ENCODE results near the gene C1orf52.

The C1orf52 gene

DNA sequence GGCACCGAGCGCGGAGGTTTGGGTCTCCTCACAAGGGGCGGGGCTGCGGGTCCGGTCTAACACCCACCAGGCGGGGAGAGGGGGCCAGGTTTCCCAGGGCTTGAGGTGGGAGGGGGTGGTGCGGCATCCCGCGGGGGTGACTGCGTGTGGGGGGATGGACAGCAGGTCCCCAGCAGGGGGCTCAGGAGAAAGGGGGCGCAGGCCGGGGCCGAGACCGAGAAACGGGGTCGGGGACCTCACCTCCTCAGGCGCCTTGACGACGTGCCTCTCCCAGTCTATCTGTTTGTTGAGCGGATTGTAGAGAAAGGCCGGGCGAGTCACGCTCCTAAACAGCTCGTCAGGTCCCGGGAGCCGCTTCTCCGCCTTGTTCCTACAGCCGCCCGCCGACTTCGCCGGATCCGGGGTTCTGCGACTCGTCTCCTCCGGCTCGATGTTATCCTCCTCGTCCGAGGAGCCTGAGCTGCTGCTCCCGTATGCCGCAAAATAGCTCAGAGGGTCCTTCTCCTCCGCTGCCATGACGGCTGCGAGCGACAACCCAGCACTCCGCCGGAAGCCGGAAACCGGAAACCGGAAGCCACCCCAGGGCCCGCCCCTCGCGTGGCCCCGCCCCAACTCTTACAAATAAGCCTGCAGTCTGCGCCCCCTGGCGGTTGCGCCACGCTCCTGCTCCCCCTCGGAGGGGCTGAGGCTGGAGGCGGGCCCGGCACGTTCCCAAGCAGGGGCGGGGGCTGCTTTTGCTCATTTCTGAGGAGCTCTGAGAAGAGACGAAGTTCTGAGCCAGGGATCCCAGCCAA, at the start of gene C1orf52:
Gene C1orf52 (minus strand): TSS at position 545 of the 794 bp plus-strand sequence. CDS start 29 bp downstream, at position 516.
- DNase-seq = peak; percentile 95

DNA sequence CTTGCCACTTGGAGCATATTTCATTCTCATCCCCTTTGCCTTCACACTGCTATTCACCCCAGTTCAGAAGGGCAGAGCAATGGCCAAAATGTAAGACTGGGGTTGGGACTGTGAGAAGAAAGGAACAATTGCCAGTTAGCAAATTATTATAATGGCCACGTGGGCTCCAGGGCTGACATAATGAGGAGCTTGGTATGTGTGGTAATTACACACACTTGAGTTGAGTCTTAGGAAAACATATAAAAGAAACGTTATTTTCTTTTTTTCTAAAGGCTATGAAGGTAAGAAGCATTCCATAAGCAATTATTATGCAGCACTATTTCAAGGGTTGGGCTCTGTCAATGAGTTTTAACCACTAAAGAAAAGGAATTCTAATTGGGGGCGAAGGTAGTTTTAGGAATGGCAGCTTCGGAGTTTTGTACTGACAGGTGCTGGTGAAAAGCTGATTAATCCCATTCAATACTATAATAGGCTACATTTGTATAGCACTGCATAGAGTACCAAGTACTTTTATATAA, 49.4 kb upstream of the C1orf52 start:
- DNase-seq = no peak

DNA sequence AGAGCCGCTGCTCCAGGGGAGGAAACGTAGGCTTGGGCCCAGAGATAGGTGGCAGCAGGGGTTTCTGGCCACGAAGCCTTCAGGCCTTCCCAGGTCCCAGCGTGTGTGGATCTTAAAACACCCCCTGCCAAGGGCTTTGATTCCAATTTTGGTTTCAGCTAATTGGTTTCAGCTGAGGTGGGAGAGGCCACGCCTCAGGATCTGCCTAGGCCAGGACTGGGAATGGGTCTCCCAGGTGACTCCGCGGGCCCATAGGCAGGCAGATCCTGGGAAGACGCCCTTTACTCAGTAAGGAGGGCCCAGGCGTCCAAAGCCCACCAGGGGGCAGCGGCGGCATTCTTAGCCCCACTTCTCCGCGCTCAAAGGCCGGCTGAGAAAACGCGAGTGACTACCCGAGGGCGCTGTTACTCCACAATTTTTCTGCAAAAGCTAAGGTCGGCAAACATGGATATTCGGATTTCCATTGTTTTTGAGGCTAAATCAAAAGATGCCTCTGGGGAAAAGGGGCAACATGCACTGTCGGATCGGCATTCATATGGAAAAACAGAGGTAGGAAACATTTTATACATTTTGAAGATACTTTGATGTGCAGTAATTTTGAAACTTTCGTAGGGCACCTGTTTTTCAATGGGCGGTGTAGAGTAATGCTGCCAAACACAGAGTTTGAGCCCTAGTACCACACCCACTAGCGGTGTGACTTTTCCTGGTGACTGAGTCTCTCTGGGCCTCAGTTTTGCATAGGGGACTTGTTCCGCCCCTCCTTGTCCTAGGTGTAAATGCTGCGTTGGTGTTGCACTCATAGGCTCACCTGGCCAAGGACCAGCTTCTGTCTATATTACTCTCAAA, 48.7 kb upstream of the C1orf52 start:
- DNase-seq = peak; percentile 86

DNA sequence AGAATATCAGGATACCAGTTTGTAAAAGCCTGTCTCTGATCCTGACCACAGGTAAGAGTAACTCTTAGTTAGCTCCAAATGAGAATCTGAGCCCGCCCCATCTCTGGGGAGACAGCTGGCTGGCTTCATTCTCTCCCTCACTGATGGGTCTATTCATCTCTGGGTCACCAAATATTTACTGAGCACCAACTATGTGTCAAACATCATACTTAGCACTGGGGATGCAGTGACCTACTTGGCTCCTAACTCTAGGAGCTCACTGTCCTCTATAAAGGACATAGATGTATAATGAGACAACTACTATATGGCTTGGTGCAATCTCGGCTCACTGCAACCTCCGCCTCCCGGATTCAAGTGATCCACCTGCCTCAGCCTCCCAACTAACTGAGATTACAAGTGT, 46.8 kb upstream of the C1orf52 start:
- no peak for DNase-seq

DNA sequence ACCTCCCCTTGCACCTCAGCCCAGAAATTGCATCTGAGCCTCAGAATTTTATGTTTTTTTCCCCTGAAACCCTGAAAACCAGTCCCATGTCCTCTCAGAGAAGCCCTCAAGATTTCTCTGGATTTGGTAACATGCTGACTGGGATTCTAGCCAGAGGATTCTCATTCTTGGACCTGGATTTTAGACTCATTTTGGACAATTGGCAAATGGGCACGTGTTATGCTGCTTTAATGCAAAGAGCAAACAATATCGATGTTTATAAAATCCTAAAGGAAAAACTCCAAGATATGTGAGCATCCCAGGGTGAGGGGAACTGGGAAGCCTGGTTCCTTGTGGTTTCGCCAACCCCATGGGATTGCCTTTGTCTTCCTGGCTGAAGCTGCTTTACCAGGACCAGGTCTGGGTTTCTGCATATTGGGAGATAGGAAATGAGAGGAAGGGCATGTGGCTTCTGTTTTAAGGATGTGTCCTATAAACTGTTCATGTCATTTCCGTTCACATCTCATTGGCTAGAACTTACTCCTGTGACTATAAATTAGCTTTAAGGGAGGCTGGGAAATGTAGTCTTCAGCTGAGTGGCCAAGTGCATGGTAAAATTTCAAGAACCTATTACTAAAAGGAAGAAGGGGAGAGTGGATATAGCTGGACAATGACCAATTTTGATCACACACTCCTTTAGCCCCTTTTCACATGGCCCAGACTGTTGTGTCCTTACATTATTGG, 44.1 kb upstream of the C1orf52 start:
- DNase-seq = peak; percentile 20

DNA sequence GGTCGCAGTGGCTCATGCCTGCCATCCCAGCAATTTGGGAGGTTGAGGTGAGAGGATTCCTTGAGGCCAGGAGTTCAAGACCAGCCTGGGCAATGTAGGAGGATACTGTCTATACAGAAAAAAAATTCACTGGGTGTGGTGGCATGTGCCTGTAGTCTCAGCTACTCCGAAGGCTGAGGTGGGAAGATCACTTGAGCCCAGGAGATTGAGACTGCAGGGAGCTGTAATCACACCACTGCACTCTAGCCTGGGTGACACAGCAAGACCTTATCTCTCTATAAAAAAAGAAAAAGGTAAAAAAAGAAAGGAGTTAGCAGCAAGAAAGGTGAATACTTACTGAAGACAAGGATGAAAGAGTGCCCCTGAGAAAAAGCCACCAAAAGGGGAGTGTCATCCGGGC, 40.7 kb upstream of the C1orf52 start:
- peak; percentile 4 for DNase-seq

DNA sequence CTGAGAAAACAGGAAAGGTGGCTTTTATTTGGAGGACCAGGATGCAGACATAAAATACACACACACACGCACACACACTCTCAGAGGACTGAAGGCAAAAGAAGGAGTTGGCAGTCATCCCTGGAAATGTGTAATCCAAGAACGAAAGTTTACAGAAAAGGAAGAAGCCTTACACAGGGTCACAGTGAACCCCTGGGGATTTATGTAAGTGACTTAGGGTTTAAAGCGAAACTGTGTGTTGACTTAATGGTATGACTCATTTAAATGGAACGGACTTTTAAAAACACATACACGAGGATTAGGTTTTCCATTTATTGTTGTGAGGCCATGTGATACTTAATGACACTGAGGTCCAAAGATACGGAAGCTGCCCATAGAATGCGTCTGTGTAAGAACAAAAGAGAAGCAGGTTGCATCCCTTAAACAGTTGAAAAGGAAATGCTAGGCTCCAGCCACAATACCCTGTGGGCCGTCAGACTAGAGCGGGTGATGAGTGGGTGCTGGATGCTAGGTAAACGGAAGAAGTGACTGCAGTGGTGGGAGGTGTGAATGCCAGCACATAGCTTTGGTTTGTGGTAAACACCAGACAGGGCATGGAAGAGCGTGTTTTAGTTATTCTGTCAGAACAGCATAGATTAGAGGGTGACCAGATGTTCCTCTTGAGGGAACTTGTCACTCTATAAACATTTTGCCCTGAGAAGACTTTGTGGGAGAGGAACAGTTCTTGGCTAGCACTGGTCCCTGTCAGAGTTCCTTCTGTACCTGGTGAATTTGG, 38.6 kb upstream of the C1orf52 start:
- DNase-seq = no peak

DNA sequence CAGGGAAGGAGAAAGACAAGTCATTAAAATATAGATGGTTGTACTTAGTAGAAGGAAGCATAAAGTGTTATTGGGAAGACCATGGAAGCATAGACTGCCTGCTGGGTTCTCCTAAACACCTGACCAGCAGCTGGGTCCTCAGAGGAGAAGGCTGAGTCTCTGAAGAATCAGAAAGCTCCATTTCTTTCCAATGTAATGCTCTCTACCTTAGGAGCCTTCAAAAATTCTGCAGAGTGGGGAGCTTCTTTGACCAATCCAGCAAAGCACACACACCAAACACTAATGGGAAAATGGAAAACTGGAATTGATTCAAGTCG, 38.0 kb upstream of the C1orf52 start:
- no peak for DNase-seq

DNA sequence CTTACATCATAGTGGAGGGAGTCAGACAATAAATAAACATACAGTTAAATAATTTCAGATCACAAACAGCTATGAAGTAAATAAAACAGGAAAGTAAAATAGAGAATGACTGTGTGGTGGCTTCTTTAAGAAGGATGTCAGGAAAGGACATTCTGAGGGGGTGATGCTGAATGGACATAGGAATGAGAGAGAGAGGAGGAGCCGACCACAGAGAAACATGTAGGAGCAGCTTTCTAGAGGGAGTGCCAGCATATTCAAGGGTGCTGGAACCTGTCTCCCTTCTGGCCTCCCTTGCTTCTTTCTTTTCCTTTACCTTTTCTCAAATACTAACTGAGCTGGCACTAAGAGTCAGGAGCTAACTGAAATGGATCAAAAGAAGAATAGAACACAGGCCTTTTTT, 37.5 kb upstream of the C1orf52 start:
- DNase-seq = no peak

DNA sequence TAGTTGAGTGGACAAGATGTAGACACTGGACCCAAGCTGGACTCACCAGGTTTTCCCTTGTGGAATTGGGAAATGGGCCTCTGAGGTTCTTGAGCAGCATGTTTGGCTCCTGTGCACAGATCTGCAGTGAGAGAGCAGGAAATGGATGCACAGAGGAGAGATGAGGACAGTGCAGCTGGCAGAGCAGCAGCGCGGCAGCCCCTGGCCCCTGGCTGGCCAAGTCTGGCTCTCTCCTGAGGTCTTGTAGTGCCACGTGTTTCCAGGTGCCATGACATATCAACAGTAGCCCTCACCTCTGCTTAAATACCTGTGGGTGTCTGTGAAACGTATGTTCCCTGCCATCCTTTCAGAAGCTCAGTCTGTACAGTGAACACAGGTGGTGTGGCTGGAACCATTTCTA, 36.2 kb upstream of the C1orf52 start:
- no peak for DNase-seq

DNA sequence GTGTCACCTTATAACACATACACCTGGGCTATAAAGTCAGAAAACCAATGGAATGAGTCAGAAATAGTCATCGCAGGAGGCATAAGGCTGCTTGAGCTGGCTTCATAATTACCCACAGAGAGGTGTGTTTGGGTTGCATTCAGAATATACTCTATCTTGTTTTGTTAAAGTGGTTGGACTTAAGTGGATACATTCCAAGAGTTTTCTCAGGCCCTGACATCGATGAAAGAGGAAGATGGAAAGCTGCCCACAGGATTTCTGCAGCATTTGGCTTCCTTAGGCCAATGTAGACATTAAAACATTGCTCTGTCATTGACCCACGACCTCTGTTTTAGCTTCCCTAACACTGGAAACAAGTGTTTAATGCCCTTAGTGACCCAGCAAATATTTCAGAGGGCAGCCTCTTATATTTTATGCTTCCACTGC, 35.6 kb upstream of the C1orf52 start:
- DNase-seq = no peak

DNA sequence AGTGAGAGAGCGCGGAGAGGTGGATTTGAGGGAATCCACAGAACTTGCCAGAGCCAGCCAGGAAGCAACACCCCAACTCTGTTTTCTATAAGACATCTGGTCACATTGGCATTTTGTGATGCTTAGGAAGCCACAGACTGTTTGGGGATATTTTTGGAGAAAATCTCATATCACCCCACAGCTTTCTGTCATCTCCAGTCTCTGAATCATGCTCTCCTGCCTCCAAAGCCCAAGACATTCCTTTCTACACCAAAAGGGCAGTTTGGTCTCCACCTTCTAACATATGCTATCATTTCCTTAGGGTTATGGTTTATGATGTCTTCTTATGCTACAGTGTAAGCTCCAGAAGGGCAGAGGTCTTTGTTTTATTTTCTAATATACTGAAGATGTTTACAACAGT, 31.4 kb upstream of the C1orf52 start:
- no peak for DNase-seq

DNA sequence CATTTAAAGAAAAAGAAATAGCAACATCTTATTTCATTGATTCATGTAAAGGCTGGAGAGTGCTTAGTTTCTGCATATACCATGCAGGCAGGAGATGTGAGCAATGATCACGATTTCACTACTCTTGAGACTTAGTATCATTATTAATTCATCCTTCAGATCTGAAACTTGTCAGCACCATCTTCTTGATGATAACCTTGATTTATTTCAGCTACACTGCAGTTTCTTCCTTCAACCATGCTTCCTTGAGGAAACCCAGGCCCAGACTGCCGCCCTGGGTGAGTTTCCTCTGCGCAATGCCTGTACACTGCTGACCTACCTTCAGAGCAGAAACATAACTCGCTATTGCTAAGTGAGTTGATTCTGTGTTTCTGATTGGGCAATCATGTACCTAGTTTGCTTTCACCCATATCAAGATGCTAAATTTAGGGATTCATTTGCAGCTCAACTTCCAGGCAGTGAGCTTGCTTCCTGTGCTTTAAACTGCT, 30.4 kb upstream of the C1orf52 start:
- DNase-seq = no peak

DNA sequence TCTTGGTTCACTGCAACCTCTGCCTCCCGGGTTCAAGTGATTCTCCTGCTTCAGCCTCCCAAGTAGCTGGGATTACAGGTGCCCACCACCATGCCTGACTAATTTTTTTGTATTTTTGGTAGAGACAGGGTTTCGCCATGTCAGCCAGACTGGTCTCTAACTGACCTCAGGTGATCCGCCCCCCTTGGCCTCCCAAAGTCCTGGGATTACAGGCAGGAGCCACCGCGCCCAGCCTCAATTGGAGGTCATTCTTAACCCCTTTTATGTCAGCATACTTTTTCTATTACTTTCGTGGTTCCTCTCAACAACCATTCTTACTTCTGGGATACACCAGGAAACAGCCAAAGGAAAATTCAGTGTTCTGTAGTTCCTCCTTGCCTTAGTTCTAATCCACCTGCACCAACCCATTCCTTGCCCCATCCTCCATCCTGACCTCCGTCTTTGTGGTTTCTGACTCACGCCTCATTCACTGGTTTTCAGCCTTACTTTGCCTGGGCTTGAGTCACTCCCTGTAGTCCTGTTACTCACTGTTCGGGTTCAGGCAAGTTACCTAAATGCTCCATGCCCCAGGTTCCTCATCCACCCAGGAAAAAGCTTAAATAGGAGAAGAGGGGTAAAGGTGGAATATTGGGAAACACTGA, 29.9 kb upstream of the C1orf52 start:
- peak; percentile 19 for DNase-seq

DNA sequence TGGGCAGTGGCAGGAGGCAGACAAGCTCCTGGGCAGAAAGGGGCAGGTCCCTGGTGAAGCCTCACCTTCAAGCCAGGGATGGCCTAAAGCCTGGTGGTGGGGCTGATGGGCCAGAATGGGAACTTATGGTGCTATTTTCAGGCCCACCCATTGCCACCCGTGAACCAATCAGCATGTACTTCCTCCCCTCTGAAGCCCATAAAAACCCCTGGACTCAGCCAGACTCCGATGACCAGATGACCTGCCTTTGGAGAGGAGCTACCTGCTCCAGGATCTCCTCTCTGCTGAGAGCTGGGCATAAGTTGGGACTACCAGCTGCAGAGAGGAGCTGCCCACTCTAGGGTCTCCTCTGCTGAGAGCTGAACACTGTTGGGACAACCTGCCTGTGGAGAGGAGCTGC, 24.7 kb upstream of the C1orf52 start:
- DNase-seq = no peak

DNA sequence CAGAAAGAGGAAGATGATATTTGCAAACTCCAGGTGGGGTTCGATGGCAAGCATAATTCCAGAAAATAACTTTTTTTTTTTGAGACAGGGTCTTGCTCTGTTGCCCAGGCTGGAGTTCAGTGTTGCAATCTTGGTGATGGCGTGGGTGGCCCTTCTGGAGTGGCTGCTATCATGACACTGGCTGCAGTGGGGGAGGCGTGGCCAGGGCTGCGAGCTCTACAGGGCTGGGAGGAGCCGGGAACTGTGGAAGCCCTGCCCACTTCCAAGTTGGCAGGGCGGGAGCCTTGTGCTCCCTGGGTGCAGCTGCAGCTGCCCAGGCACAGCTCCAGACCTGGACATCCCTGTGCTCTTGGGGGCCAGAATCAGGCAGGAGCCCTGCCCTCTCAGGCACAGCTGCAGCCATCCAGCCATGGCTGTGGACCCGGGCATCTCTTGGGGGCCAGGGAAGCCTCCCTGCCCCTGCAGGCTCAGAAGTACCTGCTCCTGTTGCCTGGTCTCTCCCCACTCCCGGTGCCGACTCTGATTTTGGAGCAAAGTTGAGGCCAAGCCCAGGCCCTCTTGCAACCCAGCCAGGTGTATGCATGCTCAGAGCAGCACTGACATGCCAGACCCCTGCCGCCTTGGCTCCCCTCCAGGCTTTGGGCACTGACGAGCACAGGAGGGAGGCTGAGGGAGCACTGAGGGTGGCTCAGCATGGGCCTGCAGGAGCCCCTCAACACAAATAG, 24.2 kb upstream of the C1orf52 start:
- DNase-seq = no peak

DNA sequence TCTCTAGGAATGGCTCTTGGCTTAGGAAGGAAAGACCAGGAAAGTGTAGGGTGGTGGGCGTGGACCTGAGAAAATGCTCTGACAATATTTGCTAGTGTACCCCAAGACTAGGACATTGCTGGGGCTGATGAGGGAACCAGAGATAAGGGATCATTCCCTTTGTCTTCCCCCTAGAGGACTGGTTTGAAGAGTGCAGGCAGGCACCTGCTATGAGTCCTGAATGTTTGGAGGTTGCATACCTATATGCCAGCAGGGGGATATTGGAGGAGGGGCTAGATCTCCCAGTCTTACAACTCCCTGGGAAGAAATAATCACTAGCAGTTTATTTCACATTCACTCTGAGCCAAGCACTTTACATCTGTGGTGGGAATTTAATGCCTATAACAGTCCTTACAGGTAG, 23.0 kb upstream of the C1orf52 start:
- no peak for DNase-seq

DNA sequence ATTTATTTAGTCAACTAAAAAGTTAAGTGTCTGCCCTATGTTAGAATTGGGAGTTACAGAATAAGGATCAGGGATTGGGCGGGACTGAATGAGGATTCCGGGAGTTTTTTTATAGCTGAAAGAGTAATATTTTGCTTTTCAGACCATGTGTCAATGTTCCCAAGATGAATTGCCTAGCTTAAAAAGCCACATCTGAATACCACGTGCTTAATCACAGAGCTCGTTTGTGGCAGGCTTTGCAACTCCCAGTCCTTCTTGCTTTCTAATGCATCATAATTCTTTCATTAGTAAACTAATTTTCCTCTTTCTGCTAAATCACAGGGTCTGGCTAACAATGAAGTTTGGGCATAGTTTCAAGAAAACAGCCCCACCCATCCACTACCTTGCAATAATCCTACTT, 21.2 kb upstream of the C1orf52 start:
- DNase-seq = no peak

DNA sequence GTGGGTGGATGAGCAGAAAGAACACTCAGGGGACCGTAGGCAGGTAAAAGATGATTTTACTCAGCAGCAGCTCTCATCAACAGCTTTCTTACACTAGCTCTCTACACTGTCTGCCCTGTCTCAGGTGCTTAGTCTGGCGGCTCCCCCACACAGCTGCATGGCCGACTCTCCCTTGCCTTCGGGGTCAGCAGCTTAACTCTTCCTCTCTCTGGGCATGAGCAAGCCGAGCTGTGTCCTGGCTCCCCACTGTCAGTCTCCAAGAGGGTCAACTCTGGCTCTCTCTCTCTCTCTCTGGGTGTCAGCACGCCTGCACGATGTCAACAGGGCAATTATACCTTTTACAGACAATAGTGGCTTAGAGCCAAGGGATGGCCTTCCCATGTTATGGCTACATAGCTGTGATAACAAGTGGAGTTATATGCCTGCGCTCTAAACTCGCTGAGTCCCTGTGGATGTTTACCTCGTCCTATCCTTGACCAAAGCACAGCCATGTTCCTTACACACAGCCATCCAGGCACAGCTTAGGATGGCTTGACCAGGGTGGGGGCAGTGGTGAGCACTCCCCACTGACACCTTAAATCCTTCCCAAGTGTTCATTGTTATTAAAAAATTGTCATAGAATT, 20.1 kb upstream of the C1orf52 start:
- no peak for DNase-seq

DNA sequence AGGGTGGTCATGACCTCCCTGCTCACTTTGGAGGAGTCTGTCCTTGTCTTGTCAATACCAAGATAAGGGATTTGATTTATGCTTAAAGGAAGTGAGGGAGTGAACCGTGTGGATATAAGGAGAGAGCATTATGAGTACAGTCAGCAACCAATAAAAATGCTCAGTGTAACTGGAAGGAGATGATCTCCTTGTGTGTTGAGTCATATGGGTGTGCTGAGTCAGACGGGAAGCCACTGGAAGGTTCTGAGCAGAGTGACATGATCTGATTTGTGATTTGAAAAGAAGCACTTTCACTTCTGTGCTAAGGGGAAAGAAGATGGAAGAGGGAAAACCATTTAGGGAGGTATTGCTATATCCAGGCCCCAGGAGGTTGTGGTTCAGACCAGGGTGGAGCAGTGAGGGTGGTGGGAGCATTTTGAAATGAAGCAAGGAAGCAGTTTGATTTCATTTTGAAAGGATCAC, 19.4 kb upstream of the C1orf52 start:
- DNase-seq = peak; percentile 88

DNA sequence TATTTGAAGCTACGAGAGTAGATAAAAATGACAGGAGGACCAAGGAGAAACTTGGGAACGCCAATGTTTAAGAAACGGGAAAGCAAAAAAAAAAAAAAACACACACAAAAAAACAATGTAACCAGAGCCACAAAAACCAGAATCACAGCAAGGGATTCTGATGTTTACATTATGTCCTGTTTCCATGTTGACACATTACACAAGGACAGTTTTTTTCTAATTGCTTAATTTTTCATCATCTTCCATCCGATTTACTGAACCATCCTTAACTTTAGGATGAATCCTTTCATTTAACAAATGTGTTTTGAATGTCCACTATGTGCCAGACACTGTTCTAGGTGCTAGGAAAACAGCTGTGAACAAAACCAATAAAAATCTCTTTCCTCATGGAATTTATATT, 18.3 kb upstream of the C1orf52 start:
- no peak for DNase-seq

Measured in OCI-M1 (cell line).